IPS-NIHi11 (cell line): ENCODE measurements around the gene EEF2KMT.
A peak's percentile ranks its signal among the peaks of the same experiment; 100 is the strongest.
"Not testable (repeated sequence)": the region's sequence is repeated elsewhere in the genome, so short reads cannot be mapped to it uniquely, and the experiment has no call there.

Experiments
- DNase-seq: peaks from one replicate; pipeline ENCODE4 v3.0.0; 2012; ENCODE audit warnings: mixed read lengths, low spot score

Gene EEF2KMT

DNA sequence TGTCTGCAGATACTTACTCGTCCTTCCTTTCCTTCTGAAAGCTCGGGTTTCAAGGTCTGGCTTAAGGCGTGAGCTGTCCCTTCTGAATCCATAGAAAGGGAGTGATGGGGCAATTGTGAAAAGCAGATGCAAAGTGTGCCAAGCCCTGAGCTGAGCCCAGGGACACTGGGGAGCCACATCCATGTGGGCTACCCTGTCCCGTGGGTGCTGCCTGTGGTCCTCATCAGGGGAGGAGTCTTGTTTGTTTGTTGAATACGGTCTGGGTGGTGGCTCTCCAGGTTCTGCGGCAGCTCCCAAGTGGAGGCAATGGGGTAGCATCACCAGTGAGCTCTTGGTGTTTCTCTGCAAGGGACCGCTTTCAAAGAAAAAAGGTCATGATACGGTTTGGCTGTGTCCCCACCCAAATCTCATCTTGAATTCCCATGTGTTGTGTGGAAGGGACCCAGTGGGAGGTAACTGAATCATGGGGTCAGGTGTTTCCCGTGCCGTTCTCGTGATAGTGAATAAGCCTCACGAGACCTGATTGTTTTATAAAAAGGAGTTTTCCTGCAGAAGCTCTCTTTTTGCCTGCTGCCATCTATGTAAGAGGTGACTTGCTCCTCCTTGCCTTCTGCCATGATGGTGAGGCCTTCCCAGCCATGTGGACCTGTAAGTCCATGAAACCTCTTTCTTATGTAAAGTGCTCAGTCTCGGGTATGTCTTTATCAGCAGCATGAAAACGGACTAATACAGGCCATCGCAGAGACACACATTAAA lies 27.0 kb downstream of the EEF2KMT start:
- DNase-seq, result no peak

GRCh38 chr16:5069854-5070253 lies 27.7 kb downstream of the EEF2KMT start:
- no peak for DNase-seq

GRCh38 chr16:5069048-5069447 lies 28.5 kb downstream of the EEF2KMT start:
- no peak for DNase-seq

GRCh38 chr16:5066511-5066910 lies 31.1 kb downstream of the EEF2KMT start:
- DNase-seq, result no peak

DNA sequence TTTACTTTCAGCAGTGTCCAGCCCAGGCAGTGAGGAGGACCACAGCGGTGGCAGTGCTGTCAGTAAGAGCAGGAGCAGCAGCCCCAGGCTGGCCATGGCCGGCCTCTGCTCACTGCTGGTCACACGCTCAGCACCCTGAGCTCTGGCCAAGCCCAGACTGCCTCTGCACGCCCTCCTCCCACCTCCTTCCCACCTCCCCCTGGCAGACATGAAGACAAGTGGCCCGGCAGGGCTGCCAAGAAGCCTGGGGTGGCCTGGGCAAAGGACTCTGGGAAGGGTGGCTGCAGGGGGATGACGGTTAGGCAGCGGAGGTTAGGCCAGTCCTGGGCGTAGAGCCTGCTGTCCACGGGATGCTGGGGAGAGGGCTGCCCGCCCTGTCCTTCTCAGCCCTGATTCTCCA lies 31.8 kb downstream of the EEF2KMT start, which contains the start of gene C16orf89:
Gene C16orf89, minus strand, starts transcription at position 144 of the 400 bp plus-strand sequence. Its CDS starts 48 bp downstream, at position 96.
- no peak for DNase-seq

GRCh38 chr16:5065326-5065725 lies 32.3 kb downstream of the EEF2KMT start:
- no peak for DNase-seq

- DNase-seq, result no peak
These were observed 32.7 kb downstream of the EEF2KMT start for GRCh38 chr16:5064915-5065314.

GRCh38 chr16:5062790-5063765 lies 34.5 kb downstream of the EEF2KMT start:
- DNase-seq, result no peak

DNA sequence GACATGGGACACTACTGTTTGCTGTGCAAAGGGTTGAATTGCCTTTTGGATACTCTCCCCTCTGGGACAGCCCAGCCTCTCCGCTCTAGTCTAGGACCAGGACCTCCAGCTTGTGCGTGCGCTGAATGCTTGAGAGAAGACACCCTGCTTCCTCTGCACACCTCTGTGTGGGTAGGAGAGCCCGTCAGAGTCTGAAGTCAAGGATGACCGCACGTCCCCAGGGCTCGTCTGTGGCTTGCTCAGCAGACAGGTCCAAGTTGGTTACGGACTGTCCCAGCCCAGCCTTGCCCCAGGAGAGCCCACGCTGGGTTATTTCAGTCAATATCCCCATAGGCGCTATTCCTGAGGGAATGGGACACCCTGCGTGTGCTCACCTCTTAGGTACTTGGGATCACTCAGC lies 35.5 kb downstream of the EEF2KMT start:
- no peak for DNase-seq

DNA sequence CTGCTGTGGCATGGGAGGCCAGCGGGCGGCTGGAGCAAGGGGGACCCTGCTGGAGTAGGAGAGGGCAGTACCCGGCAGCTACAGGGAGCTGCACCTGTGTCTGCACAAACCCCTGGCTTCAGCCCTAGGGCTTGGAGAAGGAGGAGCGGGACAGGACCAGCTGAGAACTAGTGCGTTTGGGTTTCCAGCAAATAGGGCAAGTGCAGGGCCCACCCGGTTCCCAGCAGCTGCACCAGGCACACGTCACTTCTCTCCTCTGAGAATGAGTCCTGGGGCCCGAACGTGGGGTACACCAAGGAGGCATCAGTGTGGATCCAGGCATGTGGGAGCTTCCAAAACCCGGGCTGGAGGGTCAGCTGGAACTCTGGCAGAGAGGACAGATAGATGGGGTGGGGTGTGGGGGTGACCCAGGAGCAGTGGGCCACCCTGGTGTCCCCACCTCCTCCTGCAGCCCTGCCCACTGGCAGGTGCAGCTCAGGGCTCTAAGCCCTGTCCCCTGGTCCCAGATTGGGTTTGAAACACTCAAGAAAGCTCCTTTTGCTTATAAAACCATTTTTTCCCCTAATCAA lies 37.4 kb downstream of the EEF2KMT start:
- DNase-seq, result no peak

- peak; percentile 45 for DNase-seq
These were observed 38.1 kb downstream of the EEF2KMT start for GRCh38 chr16:5059386-5060072.

DNA sequence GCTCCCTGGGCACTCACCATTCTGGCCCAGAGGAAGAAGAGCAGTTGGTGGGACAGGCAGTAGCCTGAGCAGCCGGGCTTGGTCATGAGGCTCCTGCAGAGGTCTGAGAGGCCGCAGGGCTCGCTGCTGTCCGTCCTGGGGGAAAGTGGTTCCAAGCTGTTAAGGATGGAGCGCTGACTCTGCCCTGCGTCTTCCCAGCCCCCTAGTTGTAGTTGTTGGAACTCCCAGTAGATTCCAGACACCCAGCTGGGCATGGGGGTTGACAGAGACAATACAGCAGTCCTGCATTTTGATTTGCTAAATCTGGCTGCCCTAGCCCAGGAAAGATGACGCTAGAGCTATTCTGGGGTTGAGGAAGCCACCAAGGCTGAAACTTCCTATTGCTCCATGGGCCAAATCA lies 39.1 kb downstream of the EEF2KMT start:
- peak; percentile 83 for DNase-seq

- DNase-seq, result peak; percentile 84
These were observed 41.2 kb downstream of the EEF2KMT start for GRCh38 chr16:5056352-5056751.

- no peak for DNase-seq
These were observed 42.4 kb downstream of the EEF2KMT start for GRCh38 chr16:5054876-5055865.

DNA sequence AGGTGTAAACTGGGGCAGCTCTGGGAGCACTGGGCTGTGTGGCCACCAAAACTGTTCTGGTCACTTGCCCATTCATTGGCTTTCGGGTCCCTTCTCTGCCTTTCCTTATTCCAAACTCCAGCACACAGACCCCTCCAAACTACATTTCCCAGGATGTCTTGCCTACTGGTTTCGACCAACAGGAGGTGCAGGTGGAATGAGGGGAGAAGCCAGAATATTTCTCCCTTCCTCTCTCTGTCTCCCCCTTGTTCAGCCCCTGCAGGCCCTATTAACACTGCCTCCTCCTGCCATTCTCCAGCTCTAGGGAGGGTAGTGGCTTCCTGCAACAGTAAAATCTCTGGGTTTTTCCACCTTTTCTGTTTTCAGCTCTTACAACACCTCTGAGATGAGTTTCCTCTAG lies 50.7 kb downstream of the EEF2KMT start:
- DNase-seq, result no peak

DNA sequence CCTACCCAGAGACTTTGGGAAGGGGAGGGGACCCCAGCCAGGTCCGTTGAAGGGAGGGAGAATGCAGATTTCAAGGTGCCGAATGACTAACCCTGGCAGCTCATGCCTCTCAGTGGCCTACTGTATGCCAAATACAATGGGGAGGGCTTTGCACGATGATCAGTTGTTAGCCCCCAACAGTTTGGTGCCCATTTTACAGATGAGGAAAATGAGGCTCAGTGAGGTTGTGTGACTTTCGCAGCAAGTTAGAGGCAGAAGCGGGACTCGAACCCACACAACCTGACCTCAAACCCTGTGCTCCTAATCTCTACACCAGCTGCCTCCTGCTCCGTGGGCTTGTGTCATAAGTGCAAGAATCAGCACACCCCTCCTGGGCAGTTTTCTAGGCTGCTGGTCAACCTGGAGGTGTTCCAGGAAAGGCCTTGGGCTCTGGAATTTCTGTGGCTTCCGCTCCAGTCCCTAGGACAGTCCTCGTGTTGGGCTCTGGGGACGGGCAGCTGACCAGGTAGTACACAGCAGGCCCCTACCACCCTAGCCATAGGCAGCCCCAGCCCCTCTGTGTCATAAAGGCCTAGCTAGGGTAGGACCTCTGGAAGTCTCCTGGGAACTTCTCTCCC lies 52.0 kb downstream of the EEF2KMT start:
- DNase-seq, result no peak

DNA sequence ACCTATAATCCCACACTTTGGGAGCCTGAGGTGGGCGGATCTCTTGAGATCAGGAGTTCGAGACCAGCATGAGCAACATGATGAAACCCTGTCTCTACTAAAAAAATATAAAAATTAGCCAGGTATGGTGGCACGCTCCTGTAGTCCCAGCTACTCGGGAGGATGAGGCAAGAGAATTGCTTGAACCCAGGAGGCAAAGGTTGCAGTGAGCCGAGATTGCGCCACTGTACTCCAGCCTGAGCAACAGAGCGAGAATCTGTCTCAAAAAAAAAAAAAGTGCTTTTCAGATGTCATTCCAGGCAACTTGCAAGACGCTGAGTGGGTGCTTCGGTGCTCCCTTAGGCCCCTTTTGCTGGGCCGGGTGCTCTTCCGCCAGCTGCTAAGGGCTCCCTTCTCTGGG lies 53.0 kb downstream of the EEF2KMT start:
- not testable (repeated sequence) for DNase-seq

DNA sequence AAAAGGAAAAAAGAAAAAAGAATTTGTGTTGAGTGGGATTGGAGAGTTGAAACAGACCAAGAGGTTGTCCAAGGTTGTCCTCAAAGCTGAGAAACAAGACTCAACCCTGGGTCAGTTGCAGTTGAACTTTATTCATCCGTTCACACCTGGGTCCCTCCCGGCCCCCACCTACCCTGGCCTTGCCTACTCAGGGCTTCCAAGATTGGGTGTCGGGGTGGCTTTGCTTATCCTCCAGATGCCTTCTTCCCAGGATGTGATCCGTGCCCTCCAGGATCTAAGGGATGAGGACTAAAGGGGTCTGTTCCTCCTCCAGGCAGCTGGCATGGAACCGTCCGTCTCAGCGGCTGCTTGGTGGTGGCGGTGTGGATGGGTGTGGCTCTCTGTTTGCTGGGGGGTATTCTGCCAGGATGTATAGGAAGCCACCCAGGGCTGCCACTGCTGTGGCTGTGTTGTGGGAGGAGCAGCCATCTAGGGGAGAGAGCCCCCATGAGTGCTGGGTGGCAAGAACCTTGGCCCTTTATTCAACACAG lies 53.5 kb downstream of the EEF2KMT start:
- no peak for DNase-seq

DNA sequence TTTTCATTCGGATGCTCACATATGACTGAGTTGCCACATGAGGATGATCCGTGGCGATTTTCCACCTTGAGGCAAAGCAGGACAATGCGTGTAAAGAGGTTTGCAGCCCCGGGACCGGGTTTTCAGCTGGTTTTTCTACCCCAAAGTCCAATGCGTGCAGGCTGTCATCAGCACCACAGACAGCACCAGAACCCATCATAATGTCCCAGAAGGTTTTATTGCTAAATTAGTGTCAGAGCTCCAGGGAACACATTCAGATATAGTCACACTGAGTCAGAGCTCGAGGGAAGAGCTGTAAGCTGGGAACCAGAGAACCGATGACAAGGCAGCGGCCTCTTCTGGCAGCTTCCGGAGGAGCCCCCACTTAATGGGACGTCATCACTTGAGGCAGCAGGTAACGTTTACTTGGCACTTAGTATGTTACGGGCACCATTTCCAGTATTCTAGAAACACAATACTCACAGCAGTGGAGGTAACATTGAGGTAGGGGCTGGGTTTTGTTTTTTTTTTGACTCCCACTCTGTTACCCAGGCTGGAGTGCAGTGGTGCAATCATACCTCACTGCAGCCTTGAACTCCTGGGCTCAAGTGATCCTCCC lies 54.9 kb downstream of the EEF2KMT start:
- no peak for DNase-seq
